Measurements from ENCODE around the gene SHISA9. TPM values are rescaled to one million over a fixed set of nuclear protein-coding genes. Genes with fewer than 3 reads are reported as not detected.

SHISA9 gene
- total RNA-seq, 2 experiments from 2014 or later: not detected

DNA sequence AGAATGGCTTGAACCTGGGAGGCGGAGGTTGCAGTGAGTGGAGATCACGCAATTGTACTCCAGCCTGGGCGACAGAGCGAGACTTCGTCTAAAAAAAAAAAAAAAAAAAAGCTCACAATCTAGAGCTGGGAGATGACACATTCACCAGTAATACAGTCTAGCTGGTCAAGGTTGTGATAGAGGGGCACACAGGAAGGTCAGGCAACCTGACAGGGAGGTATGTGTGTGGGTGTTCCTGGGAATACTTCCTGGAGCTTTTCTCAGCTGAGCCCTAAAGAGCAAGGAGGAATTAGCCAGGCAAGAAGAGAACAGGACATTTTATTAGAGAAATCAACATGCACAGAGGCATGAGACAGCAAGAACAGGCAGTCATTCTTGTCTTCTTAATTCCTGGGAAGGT, 216.7 kb downstream of the SHISA9 start:
- TF ChIP-seq, protein P1, sequence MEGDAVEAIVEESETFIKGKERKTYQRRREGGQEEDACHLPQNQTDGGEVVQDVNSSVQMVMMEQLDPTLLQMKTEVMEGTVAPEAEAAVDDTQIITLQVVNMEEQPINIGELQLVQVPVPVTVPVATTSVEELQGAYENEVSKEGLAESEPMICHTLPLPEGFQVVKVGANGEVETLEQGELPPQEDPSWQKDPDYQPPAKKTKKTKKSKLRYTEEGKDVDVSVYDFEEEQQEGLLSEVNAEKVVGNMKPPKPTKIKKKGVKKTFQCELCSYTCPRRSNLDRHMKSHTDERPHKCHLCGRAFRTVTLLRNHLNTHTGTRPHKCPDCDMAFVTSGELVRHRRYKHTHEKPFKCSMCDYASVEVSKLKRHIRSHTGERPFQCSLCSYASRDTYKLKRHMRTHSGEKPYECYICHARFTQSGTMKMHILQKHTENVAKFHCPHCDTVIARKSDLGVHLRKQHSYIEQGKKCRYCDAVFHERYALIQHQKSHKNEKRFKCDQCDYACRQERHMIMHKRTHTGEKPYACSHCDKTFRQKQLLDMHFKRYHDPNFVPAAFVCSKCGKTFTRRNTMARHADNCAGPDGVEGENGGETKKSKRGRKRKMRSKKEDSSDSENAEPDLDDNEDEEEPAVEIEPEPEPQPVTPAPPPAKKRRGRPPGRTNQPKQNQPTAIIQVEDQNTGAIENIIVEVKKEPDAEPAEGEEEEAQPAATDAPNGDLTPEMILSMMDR (conservative IDR thresholded peaks at IDR 0.05; ENCODE audit: low read length): no peak
- no TSS peak for BruUV-seq (replicated peaks)
- Histone ChIP-seq H3K4me1 (ENCODE audit: insufficient read depth, low read length, poor library complexity, severe bottlenecking) (no peaks in the 10 kb centered on the region), H3K79me2 (ENCODE audit: insufficient read depth, low read depth, low read length) (no peaks in the 10 kb centered on the region), H2AFZ (ENCODE audit: low read length) (no peak overlapping the region), H3K27ac (ENCODE audit: low read depth, low read length, poor library complexity, severe bottlenecking) (no peak overlapping the region), H4K20me1 (ENCODE audit: insufficient read depth, low read length) (no peaks in the 10 kb centered on the region), H3K4me2 (ENCODE audit: low read length) (no peak overlapping the region), H3K9me3 (ENCODE audit: low read length) (no peaks in the 10 kb centered on the region), H3K4me3 (ENCODE audit: low read depth, low read length, poor library complexity, severe bottlenecking) (no peak overlapping the region), H3K9me2 (ENCODE audit: insufficient read depth, low read length) (no peaks in the 10 kb centered on the region), H3K36me3 (ENCODE audit: insufficient read depth, low read length) (no peaks in the 10 kb centered on the region)
- CTCF ChIA-PET (ENCODE audit: unreplicated experiment): no interaction called here
- no peak for DNase-seq (ENCODE audit: low spot score)
- intact Hi-C loops (cut with micrococcal nuclease; ENCODE audit: unreplicated experiment): no loop called here
- POLR2A ChIA-PET: interaction anchor here (0.7 kb wide), 1 partner anchor 23 kb away, joined by 5 read pairs; no protein-coding TSS in a partner anchor

DNA sequence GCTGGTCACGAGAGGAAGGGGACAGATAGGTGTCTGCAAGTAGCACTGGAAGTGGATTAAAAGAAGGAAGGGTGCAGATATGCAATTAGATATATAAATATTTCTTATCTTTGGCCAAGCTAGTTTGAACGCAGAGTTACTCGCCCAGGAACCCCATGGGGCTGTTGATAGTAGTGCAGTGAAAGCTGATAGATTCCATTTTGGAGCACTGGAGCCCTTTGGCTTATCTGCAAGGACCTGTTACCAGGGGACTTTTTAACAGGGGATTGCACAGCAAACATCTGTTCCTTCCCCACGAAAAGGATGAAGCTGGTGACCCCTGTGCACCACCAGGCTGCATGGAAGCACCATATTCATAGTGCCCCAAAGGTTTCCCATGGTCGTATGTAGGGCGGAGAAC, 218.7 kb downstream of the SHISA9 start:
- H3K79me2 ChIP-seq (ENCODE audit: insufficient read depth, low read depth, low read length): no peaks in the 10 kb centered on the region
- intact Hi-C loops (cut with micrococcal nuclease; ENCODE audit: unreplicated experiment): no loop called here
- H2AFZ ChIP-seq (ENCODE audit: low read length): no peak overlapping the region
- H3K4me3 ChIP-seq (ENCODE audit: low read depth, low read length, poor library complexity, severe bottlenecking): no peak overlapping the region
- no peak overlapping the region for H3K27ac ChIP-seq (ENCODE audit: low read depth, low read length, poor library complexity, severe bottlenecking)
- H4K20me1 ChIP-seq (ENCODE audit: insufficient read depth, low read length): no peaks in the 10 kb centered on the region
- no peaks in the 10 kb centered on the region for H3K9me3 ChIP-seq (ENCODE audit: low read length)
- ChIA-PET CTCF (ENCODE audit: unreplicated experiment) (no interaction called here), POLR2A (no interaction called here)
- TF ChIP-seq, protein P1 (conservative IDR thresholded peaks at IDR 0.05; ENCODE audit: low read length): no peak
- TF ChIP-seq EZH2phosphoT487 (IDR thresholded peaks at IDR 0.05; ENCODE audit: borderline replicate concordance, low read depth, low read length): no peak
- no peaks in the 10 kb centered on the region for H3K4me1 ChIP-seq (ENCODE audit: insufficient read depth, low read length, poor library complexity, severe bottlenecking)
- H3K36me3 ChIP-seq (ENCODE audit: insufficient read depth, low read length): no peaks in the 10 kb centered on the region
- DNase-seq (ENCODE audit: low spot score): no peak
- no peaks in the 10 kb centered on the region for H3K9me2 ChIP-seq (ENCODE audit: insufficient read depth, low read length)
- no peak overlapping the region for H3K4me2 ChIP-seq (ENCODE audit: low read length)
- BruUV-seq (replicated peaks): no TSS peak

DNA sequence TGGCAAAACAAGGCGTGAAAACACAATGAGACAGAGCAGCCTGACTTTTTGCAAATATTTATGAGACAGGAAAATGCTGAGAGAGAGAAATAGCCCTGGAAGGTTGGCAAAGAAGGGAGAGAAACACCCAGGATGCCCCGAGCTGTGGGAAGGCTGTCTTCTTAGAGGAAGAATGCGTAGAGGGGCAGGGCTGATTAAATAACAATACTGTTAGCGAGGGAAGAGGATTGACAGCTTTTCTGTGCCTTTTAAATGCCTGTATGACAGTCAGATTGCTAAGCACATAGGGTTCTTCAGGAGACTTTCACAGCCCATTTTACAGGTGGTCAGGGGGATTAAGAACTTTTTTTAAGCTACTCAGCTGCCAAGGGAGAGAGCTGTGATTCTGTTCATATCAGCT, 219.2 kb downstream of the SHISA9 start:
- POLR2A ChIA-PET: no interaction called here
- Histone ChIP-seq H4K20me1 (ENCODE audit: insufficient read depth, low read length) (no peaks in the 10 kb centered on the region), H3K9me3 (ENCODE audit: low read length) (no peaks in the 10 kb centered on the region), H3K4me1 (ENCODE audit: insufficient read depth, low read length, poor library complexity, severe bottlenecking) (no peaks in the 10 kb centered on the region), H3K4me2 (ENCODE audit: low read length) (no peak overlapping the region), H2AFZ (ENCODE audit: low read length) (no peak overlapping the region), H3K9me2 (ENCODE audit: insufficient read depth, low read length) (no peaks in the 10 kb centered on the region), H3K27ac (ENCODE audit: low read depth, low read length, poor library complexity, severe bottlenecking) (no peak overlapping the region), H3K4me3 (ENCODE audit: low read depth, low read length, poor library complexity, severe bottlenecking) (no peak overlapping the region), H3K36me3 (ENCODE audit: insufficient read depth, low read length) (no peaks in the 10 kb centered on the region), H3K79me2 (ENCODE audit: insufficient read depth, low read depth, low read length) (no peaks in the 10 kb centered on the region)
- DNase-seq (ENCODE audit: low spot score): no peak
- TF ChIP-seq EZH2phosphoT487 (IDR thresholded peaks at IDR 0.05; ENCODE audit: borderline replicate concordance, low read depth, low read length): no peak
- TF ChIP-seq, protein P1 (conservative IDR thresholded peaks at IDR 0.05; ENCODE audit: low read length): no peak
- intact Hi-C loops (cut with micrococcal nuclease; ENCODE audit: unreplicated experiment): no loop called here
- CTCF ChIA-PET (ENCODE audit: unreplicated experiment): no interaction called here
- no TSS peak for BruUV-seq (replicated peaks)
